PC-9 (cell line): ENCODE results near the gene MAGI2.

ENCODE experiments used
- EZH2 ChIP-seq: fragments of 200-600 bp; sonication (generic); IDR thresholded peaks from 2 replicates; pipeline ENCODE4 v1.8.0; 2017; ENCODE audit warnings: antibody characterized with exemption, low read depth
- TF ChIP-seq, protein P1 (sequence below): fragments of 200-600 bp; sonication (generic); conservative IDR thresholded peaks from 2 replicates; pipeline ENCODE4 v1.6.1; 2017; ENCODE audit warnings: mixed run types, antibody characterized with exemption, mild to moderate bottlenecking, moderate library complexity

DNA sequence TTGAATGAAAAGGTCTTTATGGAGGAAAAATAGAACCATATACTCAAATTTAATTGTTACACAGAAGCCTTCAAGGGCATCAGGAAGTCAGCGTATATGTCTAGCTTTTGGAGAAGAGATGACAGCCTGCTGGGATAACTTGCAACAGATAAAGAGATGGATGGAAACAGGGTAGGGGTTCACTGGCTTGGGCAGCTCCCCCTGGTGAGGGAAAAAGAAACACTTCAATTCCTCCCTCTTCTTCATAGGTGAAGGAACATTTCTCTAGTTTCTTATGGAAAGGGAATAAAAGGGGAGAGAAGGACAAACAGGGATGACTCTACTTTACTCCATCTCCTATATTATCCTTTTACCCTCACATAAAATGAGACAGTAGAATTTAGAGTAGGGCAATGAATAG, 1019.2 kb downstream of the MAGI2 start:
- TF ChIP-seq, protein P1, sequence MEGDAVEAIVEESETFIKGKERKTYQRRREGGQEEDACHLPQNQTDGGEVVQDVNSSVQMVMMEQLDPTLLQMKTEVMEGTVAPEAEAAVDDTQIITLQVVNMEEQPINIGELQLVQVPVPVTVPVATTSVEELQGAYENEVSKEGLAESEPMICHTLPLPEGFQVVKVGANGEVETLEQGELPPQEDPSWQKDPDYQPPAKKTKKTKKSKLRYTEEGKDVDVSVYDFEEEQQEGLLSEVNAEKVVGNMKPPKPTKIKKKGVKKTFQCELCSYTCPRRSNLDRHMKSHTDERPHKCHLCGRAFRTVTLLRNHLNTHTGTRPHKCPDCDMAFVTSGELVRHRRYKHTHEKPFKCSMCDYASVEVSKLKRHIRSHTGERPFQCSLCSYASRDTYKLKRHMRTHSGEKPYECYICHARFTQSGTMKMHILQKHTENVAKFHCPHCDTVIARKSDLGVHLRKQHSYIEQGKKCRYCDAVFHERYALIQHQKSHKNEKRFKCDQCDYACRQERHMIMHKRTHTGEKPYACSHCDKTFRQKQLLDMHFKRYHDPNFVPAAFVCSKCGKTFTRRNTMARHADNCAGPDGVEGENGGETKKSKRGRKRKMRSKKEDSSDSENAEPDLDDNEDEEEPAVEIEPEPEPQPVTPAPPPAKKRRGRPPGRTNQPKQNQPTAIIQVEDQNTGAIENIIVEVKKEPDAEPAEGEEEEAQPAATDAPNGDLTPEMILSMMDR, result no peak
- TF ChIP-seq EZH2, result no peak
